Endothelial cell of umbilical vein (primary cell): Measurements from ENCODE around the gene PRKCB. TPM values are rescaled to one million over a fixed set of nuclear protein-coding genes. Genes with fewer than 3 reads are reported as not detected.

ENCODE experiments used
- BruUV-seq: library from RNA; stranded (reverse); fragments of 400-500 nt; replicated peaks from 2 replicates; lab custom pipeline; 2021; lab: Mats Ljungman, UMichigan
- CTCF ChIA-PET: fragments of 300-600, 350-600 bp; sonication (Branson Sonifier 250); formaldehyde crosslinking; loops from one replicate; lab custom pipeline; 2021; ENCODE audit warnings: antibody characterized with exemption, inconsistent platforms; lab: Charles Lee
- POLR2A ChIA-PET: fragments of 300-600, 350-600 bp; sonication (Branson Sonifier 250); formaldehyde crosslinking; loops from one replicate; lab custom pipeline; 2021; ENCODE audit warnings: antibody characterized with exemption, inconsistent platforms; lab: Charles Lee
- DNase-seq: peaks from one replicate; pipeline ENCODE4 v3.0.0-alpha.2; 2011; ENCODE audit warnings: low read depth, low spot score
- FAIRE-seq: peaks from 2 replicates; lab custom pipeline; 2011; peaks lifted over from hg19 to GRCh38; lab: Jason Lieb, UNC
- H2AFZ ChIP-seq: 2 replicates; pipeline ENCODE4 v1.6.0; 2012; ENCODE audit warnings: low read depth, low read length, control low read depth, inconsistent platforms
- H3K27ac ChIP-seq: 2 replicates; pipeline ENCODE4 v1.5.1; 2011; ENCODE audit warnings: low read depth, mild to moderate bottlenecking, control low read depth, low read length, moderate library complexity; ENCODE audit not compliant: insufficient read depth
- H3K27me3 ChIP-seq, 2 experiments: 2 replicates each; pipeline versions ENCODE4 v1.6.0 to v1.6.1; 2011; ENCODE audit warnings: low read length in 2 of 2, mixed read lengths in 1 of 2; ENCODE audit not compliant: control insufficient read depth in 2 of 2, insufficient read depth in 2 of 2
- H3K36me3 ChIP-seq, 2 experiments: 2 replicates in 1 of 2; 3 replicates in 1 of 2; pipeline ENCODE4 v1.5.1; 2011; ENCODE audit warnings: low read length in 2 of 2, mild to moderate bottlenecking in 1 of 2, moderate library complexity in 1 of 2; ENCODE audit not compliant: control insufficient read depth in 2 of 2, insufficient read depth in 2 of 2; ENCODE audit errors: extremely low read depth in 1 of 2
- H3K4me1 ChIP-seq: 3 replicates; pipeline ENCODE4 v1.5.1; 2011; ENCODE audit warnings: mild to moderate bottlenecking, low read length; ENCODE audit not compliant: control insufficient read depth, insufficient read depth; ENCODE audit errors: extremely low read depth
- H3K4me2 ChIP-seq: 2 replicates; pipeline ENCODE4 v1.6.1; 2011; ENCODE audit warnings: low read length, control low read depth, mixed read lengths; ENCODE audit not compliant: insufficient read depth
- H3K4me3 ChIP-seq, 3 experiments: fragments of 200-600 bp in 1 of 3; sonication (generic), shearing (Covaris generic) in 1 of 3; replicated peaks in 1 of 3; 2 replicates each; pipeline ENCODE4 v1.5.1; 2011 to 2016; ENCODE audit warnings: control low read depth in 3 of 3, low read length in 3 of 3, mild to moderate bottlenecking in 2 of 3, inconsistent platforms in 1 of 3, low read depth in 1 of 3, moderate library complexity in 1 of 3; ENCODE audit not compliant: insufficient read depth in 1 of 3
- H3K79me2 ChIP-seq: 2 replicates; pipeline ENCODE4 v1.6.0; 2012; ENCODE audit warnings: low read length, inconsistent platforms; ENCODE audit not compliant: control insufficient read depth, insufficient read depth
- H3K9ac ChIP-seq: replicated peaks from 2 replicates; pipeline ENCODE3; 2011; ENCODE audit warnings: low read length, control low read depth; ENCODE audit not compliant: insufficient read depth; ENCODE audit errors: extremely low read depth
- H3K9me1 ChIP-seq: replicated peaks from 3 replicates; pipeline ENCODE4 v1.6.0; 2011; ENCODE audit warnings: mild to moderate bottlenecking, low read length; ENCODE audit not compliant: control insufficient read depth, insufficient read depth; ENCODE audit errors: extremely low read depth
- H3K9me3 ChIP-seq: replicated peaks from 2 replicates; pipeline ENCODE4 v1.5.1; 2012; ENCODE audit warnings: low read length, inconsistent platforms; ENCODE audit not compliant: control insufficient read depth, insufficient read depth
- H4K20me1 ChIP-seq: replicated peaks from 2 replicates; pipeline ENCODE3; 2011; ENCODE audit warnings: mild to moderate bottlenecking, low read length; ENCODE audit not compliant: control insufficient read depth, insufficient read depth; ENCODE audit errors: extremely low read depth
- EZH2 ChIP-seq: IDR thresholded peaks from 2 replicates; pipeline ENCODE4 v1.6.1; 2012; ENCODE audit warnings: borderline replicate concordance, low read depth, mild to moderate bottlenecking, moderate library complexity, low read length, inconsistent platforms; ENCODE audit not compliant: severe bottlenecking
- FOS ChIP-seq: IDR thresholded peaks from 2 replicates; pipeline ENCODE4 v1.6.1; 2011; ENCODE audit warnings: mild to moderate bottlenecking, low read length, moderate library complexity, borderline replicate concordance; ENCODE audit not compliant: insufficient read depth
- GATA2 ChIP-seq: IDR thresholded peaks from 2 replicates; pipeline ENCODE4 v1.7.0; 2011; ENCODE audit warnings: low read depth, mild to moderate bottlenecking, moderate library complexity, mixed read lengths, low read length; ENCODE audit not compliant: insufficient read length, insufficient read depth
- JUN ChIP-seq: IDR thresholded peaks from 2 replicates; pipeline ENCODE4 v1.6.1; 2011; ENCODE audit warnings: borderline replicate concordance, low read depth; ENCODE audit not compliant: insufficient read length, insufficient read depth
- MYC ChIP-seq: IDR thresholded peaks from one replicate; pipeline ENCODE4 v1.6.1; 2011; ENCODE audit warnings: mild to moderate bottlenecking, low read depth, low read length
- POLR2A ChIP-seq: IDR thresholded peaks from 2 replicates; pipeline ENCODE4 v1.6.1; 2012; ENCODE audit warnings: low read depth, mild to moderate bottlenecking, control low read depth, low read length
- POLR2AphosphoS5 ChIP-seq: IDR thresholded peaks from 2 replicates; pipeline ENCODE4 v1.6.1; 2012; ENCODE audit warnings: low read depth, mild to moderate bottlenecking, control low read depth, low read length, moderate library complexity; ENCODE audit not compliant: insufficient read depth
- dilution Hi-C: fragments of 300-500 bp; cut with MboI; formaldehyde crosslinking; loops from one replicate; pipeline ENCODE4 v1.15.0; 2019; ENCODE audit warnings: low sequenced_read_pairs; ENCODE audit not compliant: extremely low pct_ligation_motif_present
- intact Hi-C: fragments of 100-400 bp; cut with micrococcal nuclease; formaldehyde crosslinking; loops from one replicate; pipeline ENCODE4 v1.10.0; 2022
- polyA plus RNA-seq, 4 experiments: library from polyadenylated mRNA; depleted of rRNA in 3 of 4; stranded (reverse) in 3 of 4; unstranded in 1 of 4; fragments of >200 nt; gene quantifications; 2 replicates each; pipeline versions ENCODE4 v1.2.1 to v1.2.3, GENCODE V29; 2011 to 2012; ENCODE audit warnings: missing spikeins in 1 of 4
- total RNA-seq: library from RNA; stranded (reverse); gene quantifications from 2 replicates; pipeline ENCODE4 v1.2.3, GENCODE V29; 2021
- TF ChIP-seq, protein P1 (sequence below): IDR thresholded peaks from 2 replicates; pipeline ENCODE4 v1.6.1; 2011; ENCODE audit not compliant: insufficient read depth, insufficient read length
- TF ChIP-seq, protein P2 (sequence below), 2 donors: IDR thresholded peaks; 1 replicate in 1 of 2; 2 replicates in 1 of 2; pipeline ENCODE4 v1.5.1; 2011; ENCODE audit warnings: low read length in 2 of 2, mild to moderate bottlenecking in 2 of 2, moderate library complexity in 2 of 2, control low read depth in 1 of 2, inconsistent platforms in 1 of 2, low read depth in 1 of 2; ENCODE audit not compliant: insufficient read depth in 1 of 2; ENCODE audit errors: extremely low read depth in 1 of 2

Gene PRKCB
- total and polyA plus RNA-seq, 2 donors (not counting 3 experiments of a cell fraction or from before 2014, with no cell fraction given): 0.01 TPM; not detected in 1

DNA sequence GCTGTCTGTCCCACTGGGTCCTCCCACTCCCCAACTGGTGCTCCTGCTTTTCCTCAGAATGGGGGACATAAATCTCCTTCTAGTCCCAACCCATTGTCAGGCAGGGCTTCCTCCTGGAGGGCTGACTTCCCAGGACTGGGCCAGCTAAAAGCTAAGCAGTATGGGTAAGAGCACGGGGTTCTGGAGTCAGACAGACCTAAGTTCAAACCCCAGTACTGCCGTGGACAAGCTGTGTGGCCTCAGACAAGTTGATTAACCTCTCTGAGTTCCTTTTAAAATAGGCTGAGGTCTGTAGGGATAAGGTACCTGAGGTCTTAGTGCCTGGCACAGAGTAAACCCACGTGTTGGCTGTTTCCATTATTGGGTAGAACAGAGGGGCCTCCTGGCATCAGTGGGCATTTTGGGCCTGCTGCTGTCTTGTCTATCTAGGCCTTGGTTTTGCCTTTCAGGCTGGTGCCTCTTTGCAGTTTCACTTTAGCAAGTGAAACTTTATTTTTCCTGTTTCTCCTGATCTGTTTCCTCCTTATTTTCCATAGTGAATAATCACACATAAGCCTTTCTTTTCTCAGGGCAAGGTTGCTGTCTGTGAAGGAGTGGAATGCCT lies 114.6 kb downstream of the PRKCB start:
- Histone ChIP-seq H2AFZ (no peak overlapping the region), H3K79me2 (no peaks in the 10 kb centered on the region), H3K36me3 (no peaks in the 10 kb centered on the region), H3K27me3 (no peaks in the 10 kb centered on the region), H3K4me1 (no peaks in the 10 kb centered on the region), H3K9ac (no peak overlapping the region), H3K4me2 (no peak overlapping the region), H3K4me3 (no peak overlapping the region), H3K27ac (no peak overlapping the region), H3K9me3 (no peaks in the 10 kb centered on the region), H3K9me1 (no peaks in the 10 kb centered on the region), H4K20me1 (no peaks in the 10 kb centered on the region)
- ChIA-PET CTCF (no interaction called here), POLR2A (no interaction called here)
- dilution Hi-C loops: no loop called here
- intact Hi-C loops: no loop called here
- FAIRE-seq (no peak), DNase-seq (no peak)
- TF ChIP-seq FOS (no peak), GATA2 (no peak), EZH2 (no peak), JUN (no peak), POLR2A (no peak), MYC (no peak)
- TF ChIP-seq, protein P1, sequence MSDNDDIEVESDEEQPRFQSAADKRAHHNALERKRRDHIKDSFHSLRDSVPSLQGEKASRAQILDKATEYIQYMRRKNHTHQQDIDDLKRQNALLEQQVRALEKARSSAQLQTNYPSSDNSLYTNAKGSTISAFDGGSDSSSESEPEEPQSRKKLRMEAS: no peak
- no TSS peak for BruUV-seq

DNA sequence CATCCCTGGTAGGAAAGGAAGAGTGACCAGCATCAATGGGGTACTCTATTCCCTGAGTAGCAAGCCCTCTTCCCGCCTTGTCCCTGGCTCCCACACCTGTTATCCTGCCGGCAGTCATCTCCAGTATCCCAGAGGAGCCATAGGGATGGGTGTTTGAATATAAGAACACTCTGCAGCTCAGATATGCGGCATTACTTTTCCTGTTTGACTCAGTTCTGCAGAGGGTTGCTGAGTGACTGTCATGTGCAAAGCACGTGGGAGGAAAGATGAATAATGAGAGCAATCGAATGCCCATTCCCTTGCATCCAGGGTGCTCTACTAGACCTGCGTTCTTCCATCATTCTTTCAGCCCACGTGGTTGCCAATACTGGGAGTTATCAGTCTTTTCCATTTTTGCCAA lies 115.1 kb downstream of the PRKCB start:
- H3K27ac ChIP-seq: no peak overlapping the region
- DNase-seq (no peak), FAIRE-seq (no peak)
- no peaks in the 10 kb centered on the region for H3K4me1 ChIP-seq
- dilution Hi-C loops (no loop called here), intact Hi-C loops (no loop called here)
- no peaks in the 10 kb centered on the region for H4K20me1 ChIP-seq
- H3K4me3 ChIP-seq: no peak overlapping the region
- no peaks in the 10 kb centered on the region for H3K36me3 ChIP-seq
- no peaks in the 10 kb centered on the region for H3K79me2 ChIP-seq
- no peak overlapping the region for H2AFZ ChIP-seq
- TF ChIP-seq, protein P1: no peak
- TF ChIP-seq EZH2 (no peak), POLR2AphosphoS5 (no peak), FOS (no peak), GATA2 (no peak), MYC (no peak), POLR2A (no peak), JUN (no peak)
- TF ChIP-seq, protein P2, sequence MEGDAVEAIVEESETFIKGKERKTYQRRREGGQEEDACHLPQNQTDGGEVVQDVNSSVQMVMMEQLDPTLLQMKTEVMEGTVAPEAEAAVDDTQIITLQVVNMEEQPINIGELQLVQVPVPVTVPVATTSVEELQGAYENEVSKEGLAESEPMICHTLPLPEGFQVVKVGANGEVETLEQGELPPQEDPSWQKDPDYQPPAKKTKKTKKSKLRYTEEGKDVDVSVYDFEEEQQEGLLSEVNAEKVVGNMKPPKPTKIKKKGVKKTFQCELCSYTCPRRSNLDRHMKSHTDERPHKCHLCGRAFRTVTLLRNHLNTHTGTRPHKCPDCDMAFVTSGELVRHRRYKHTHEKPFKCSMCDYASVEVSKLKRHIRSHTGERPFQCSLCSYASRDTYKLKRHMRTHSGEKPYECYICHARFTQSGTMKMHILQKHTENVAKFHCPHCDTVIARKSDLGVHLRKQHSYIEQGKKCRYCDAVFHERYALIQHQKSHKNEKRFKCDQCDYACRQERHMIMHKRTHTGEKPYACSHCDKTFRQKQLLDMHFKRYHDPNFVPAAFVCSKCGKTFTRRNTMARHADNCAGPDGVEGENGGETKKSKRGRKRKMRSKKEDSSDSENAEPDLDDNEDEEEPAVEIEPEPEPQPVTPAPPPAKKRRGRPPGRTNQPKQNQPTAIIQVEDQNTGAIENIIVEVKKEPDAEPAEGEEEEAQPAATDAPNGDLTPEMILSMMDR (IDR thresholded peaks at IDR 0.05; ENCODE audit: extremely low read depth in 1 of 2, insufficient read depth in 1 of 2, low read depth in 1 of 2, low read length in 2 of 2): no peak
- no peak overlapping the region for H3K4me2 ChIP-seq
- no peaks in the 10 kb centered on the region for H3K27me3 ChIP-seq
- POLR2A ChIA-PET: no interaction called here
- CTCF ChIA-PET: no interaction called here
- BruUV-seq: no TSS peak
- no peak overlapping the region for H3K9ac ChIP-seq
- H3K9me1 ChIP-seq: no peaks in the 10 kb centered on the region
- no peaks in the 10 kb centered on the region for H3K9me3 ChIP-seq
